Endothelial cell of umbilical vein (primary cell): ENCODE measurements around the gene PIK3R6. TPM values are rescaled to one million over a fixed set of nuclear protein-coding genes. Genes with fewer than 3 reads are reported as not detected.

Source experiments
- BruUV-seq: library from RNA; stranded (reverse); fragments of 400-500 nt; replicated peaks from 2 replicates; lab custom pipeline; 2021; lab: Mats Ljungman, UMichigan
- CTCF ChIA-PET: fragments of 300-600, 350-600 bp; sonication (Branson Sonifier 250); formaldehyde crosslinking; loops from one replicate; lab custom pipeline; 2021; ENCODE audit warnings: antibody characterized with exemption, inconsistent platforms; lab: Charles Lee
- POLR2A ChIA-PET: fragments of 300-600, 350-600 bp; sonication (Branson Sonifier 250); formaldehyde crosslinking; loops from one replicate; lab custom pipeline; 2021; ENCODE audit warnings: antibody characterized with exemption, inconsistent platforms; lab: Charles Lee
- DNase-seq: peaks from one replicate; pipeline ENCODE4 v3.0.0-alpha.2; 2011; ENCODE audit warnings: low read depth, low spot score
- FAIRE-seq: peaks from 2 replicates; lab custom pipeline; 2011; peaks lifted over from hg19 to GRCh38; lab: Jason Lieb, UNC
- H2AFZ ChIP-seq: 2 replicates; pipeline ENCODE4 v1.6.0; 2012; ENCODE audit warnings: low read depth, low read length, control low read depth, inconsistent platforms
- H3K27ac ChIP-seq: 2 replicates; pipeline ENCODE4 v1.5.1; 2011; ENCODE audit warnings: low read depth, mild to moderate bottlenecking, control low read depth, low read length, moderate library complexity; ENCODE audit not compliant: insufficient read depth
- H3K27me3 ChIP-seq, 2 experiments: 2 replicates each; pipeline versions ENCODE4 v1.6.0 to v1.6.1; 2011; ENCODE audit warnings: low read length in 2 of 2, mixed read lengths in 1 of 2; ENCODE audit not compliant: control insufficient read depth in 2 of 2, insufficient read depth in 2 of 2
- H3K36me3 ChIP-seq, 2 experiments: 2 replicates in 1 of 2; 3 replicates in 1 of 2; pipeline ENCODE4 v1.5.1; 2011; ENCODE audit warnings: low read length in 2 of 2, mild to moderate bottlenecking in 1 of 2, moderate library complexity in 1 of 2; ENCODE audit not compliant: control insufficient read depth in 2 of 2, insufficient read depth in 2 of 2; ENCODE audit errors: extremely low read depth in 1 of 2
- H3K4me1 ChIP-seq: 3 replicates; pipeline ENCODE4 v1.5.1; 2011; ENCODE audit warnings: mild to moderate bottlenecking, low read length; ENCODE audit not compliant: control insufficient read depth, insufficient read depth; ENCODE audit errors: extremely low read depth
- H3K4me2 ChIP-seq: 2 replicates; pipeline ENCODE4 v1.6.1; 2011; ENCODE audit warnings: low read length, control low read depth, mixed read lengths; ENCODE audit not compliant: insufficient read depth
- H3K4me3 ChIP-seq, 3 experiments: fragments of 200-600 bp in 1 of 3; sonication (generic), shearing (Covaris generic) in 1 of 3; replicated peaks in 1 of 3; 2 replicates each; pipeline ENCODE4 v1.5.1; 2011 to 2016; ENCODE audit warnings: control low read depth in 3 of 3, low read length in 3 of 3, mild to moderate bottlenecking in 2 of 3, inconsistent platforms in 1 of 3, low read depth in 1 of 3, moderate library complexity in 1 of 3; ENCODE audit not compliant: insufficient read depth in 1 of 3
- H3K79me2 ChIP-seq: 2 replicates; pipeline ENCODE4 v1.6.0; 2012; ENCODE audit warnings: low read length, inconsistent platforms; ENCODE audit not compliant: control insufficient read depth, insufficient read depth
- H3K9ac ChIP-seq: replicated peaks from 2 replicates; pipeline ENCODE3; 2011; ENCODE audit warnings: low read length, control low read depth; ENCODE audit not compliant: insufficient read depth; ENCODE audit errors: extremely low read depth
- H3K9me1 ChIP-seq: replicated peaks from 3 replicates; pipeline ENCODE4 v1.6.0; 2011; ENCODE audit warnings: mild to moderate bottlenecking, low read length; ENCODE audit not compliant: control insufficient read depth, insufficient read depth; ENCODE audit errors: extremely low read depth
- H3K9me3 ChIP-seq: replicated peaks from 2 replicates; pipeline ENCODE4 v1.5.1; 2012; ENCODE audit warnings: low read length, inconsistent platforms; ENCODE audit not compliant: control insufficient read depth, insufficient read depth
- H4K20me1 ChIP-seq: replicated peaks from 2 replicates; pipeline ENCODE3; 2011; ENCODE audit warnings: mild to moderate bottlenecking, low read length; ENCODE audit not compliant: control insufficient read depth, insufficient read depth; ENCODE audit errors: extremely low read depth
- CTCF ChIP-seq, 2 donors: IDR thresholded peaks; 1 replicate in 1 of 2; 2 replicates in 1 of 2; pipeline ENCODE4 v1.5.1; 2011; ENCODE audit warnings: low read length in 2 of 2, mild to moderate bottlenecking in 2 of 2, moderate library complexity in 2 of 2, control low read depth in 1 of 2, inconsistent platforms in 1 of 2, low read depth in 1 of 2; ENCODE audit not compliant: insufficient read depth in 1 of 2; ENCODE audit errors: extremely low read depth in 1 of 2
- EZH2 ChIP-seq: IDR thresholded peaks from 2 replicates; pipeline ENCODE4 v1.6.1; 2012; ENCODE audit warnings: borderline replicate concordance, low read depth, mild to moderate bottlenecking, moderate library complexity, low read length, inconsistent platforms; ENCODE audit not compliant: severe bottlenecking
- FOS ChIP-seq: IDR thresholded peaks from 2 replicates; pipeline ENCODE4 v1.6.1; 2011; ENCODE audit warnings: mild to moderate bottlenecking, low read length, moderate library complexity, borderline replicate concordance; ENCODE audit not compliant: insufficient read depth
- GATA2 ChIP-seq: IDR thresholded peaks from 2 replicates; pipeline ENCODE4 v1.7.0; 2011; ENCODE audit warnings: low read depth, mild to moderate bottlenecking, moderate library complexity, mixed read lengths, low read length; ENCODE audit not compliant: insufficient read length, insufficient read depth
- JUN ChIP-seq: IDR thresholded peaks from 2 replicates; pipeline ENCODE4 v1.6.1; 2011; ENCODE audit warnings: borderline replicate concordance, low read depth; ENCODE audit not compliant: insufficient read length, insufficient read depth
- MAX ChIP-seq: IDR thresholded peaks from 2 replicates; pipeline ENCODE4 v1.6.1; 2011; ENCODE audit not compliant: insufficient read depth, insufficient read length
- POLR2A ChIP-seq: IDR thresholded peaks from 2 replicates; pipeline ENCODE4 v1.6.1; 2012; ENCODE audit warnings: low read depth, mild to moderate bottlenecking, control low read depth, low read length
- POLR2AphosphoS5 ChIP-seq: IDR thresholded peaks from 2 replicates; pipeline ENCODE4 v1.6.1; 2012; ENCODE audit warnings: low read depth, mild to moderate bottlenecking, control low read depth, low read length, moderate library complexity; ENCODE audit not compliant: insufficient read depth
- dilution Hi-C: fragments of 300-500 bp; cut with MboI; formaldehyde crosslinking; loops from one replicate; pipeline ENCODE4 v1.15.0; 2019; ENCODE audit warnings: low sequenced_read_pairs; ENCODE audit not compliant: extremely low pct_ligation_motif_present
- intact Hi-C: fragments of 100-400 bp; cut with micrococcal nuclease; formaldehyde crosslinking; loops from one replicate; pipeline ENCODE4 v1.10.0; 2022
- polyA plus RNA-seq, 4 experiments: library from polyadenylated mRNA; depleted of rRNA in 3 of 4; stranded (reverse) in 3 of 4; unstranded in 1 of 4; fragments of >200 nt; gene quantifications; 2 replicates each; pipeline versions ENCODE4 v1.2.1 to v1.2.3, GENCODE V29; 2011 to 2012; ENCODE audit warnings: missing spikeins in 1 of 4
- total RNA-seq: library from RNA; stranded (reverse); gene quantifications from 2 replicates; pipeline ENCODE4 v1.2.3, GENCODE V29; 2021

Gene PIK3R6
- total and polyA plus RNA-seq, 2 donors (not counting 3 experiments of a cell fraction or from before 2014, with no cell fraction given), result not detected

- Histone ChIP-seq H3K4me2 (no peak overlapping the region), H3K4me1 (no peaks in the 10 kb centered on the region), H2AFZ (no peak overlapping the region), H3K9ac (no peak overlapping the region), H3K27ac (no peak overlapping the region), H4K20me1 (no peaks in the 10 kb centered on the region), H3K27me3 (no peaks in the 10 kb centered on the region), H3K79me2 (no peaks in the 10 kb centered on the region), H3K36me3 (no peaks in the 10 kb centered on the region), H3K4me3 (no peak overlapping the region), H3K9me3 (no peaks in the 10 kb centered on the region), H3K9me1 (no peaks in the 10 kb centered on the region)
- BruUV-seq, result no TSS peak
- FAIRE-seq (no peak), DNase-seq (no peak)
- TF ChIP-seq FOS (no peak), GATA2 (no peak), CTCF (IDR thresholded peaks at IDR 0.05; ENCODE audit: extremely low read depth in 1 of 2, insufficient read depth in 1 of 2, low read depth in 1 of 2, low read length in 2 of 2) (no peak), POLR2AphosphoS5 (no peak), POLR2A (no peak), MAX (no peak), EZH2 (no peak), JUN (no peak)
- CTCF ChIA-PET, result no interaction called here
- dilution Hi-C loops (no loop called here), intact Hi-C loops (no loop called here)
- POLR2A ChIA-PET, result no interaction called here
These were observed 15.9 kb downstream of the PIK3R6 start for GRCh38 chr17:8851600-8851999.
